ENCODE measurements around the gene WDFY2. TPM values are rescaled to one million over a fixed set of nuclear protein-coding genes. Genes with fewer than 3 reads are reported as not detected.

Gene WDFY2
- total RNA-seq, 1 experiment from 2014 or later, result 26.4 TPM

GRCh38 chr13:51742611-51743010 lies 158.3 kb downstream of the WDFY2 start:
- H2AFZ ChIP-seq (ENCODE audit: low read length), result no peak overlapping the region
- no peak overlapping the region for H4K5ac ChIP-seq (ENCODE audit: insufficient read length, low read depth, low read length)
- H3K23me2 ChIP-seq (ENCODE audit: insufficient read length, low read depth, low read length, poor library complexity, severe bottlenecking), result no peaks in the 10 kb centered on the region
- H3K4ac ChIP-seq (ENCODE audit: low read depth, low read length), result no peak overlapping the region
- no peaks in the 10 kb centered on the region for H3K27me3 ChIP-seq (ENCODE audit: insufficient read depth, low read length)
- no peak overlapping the region for H4K91ac ChIP-seq (ENCODE audit: insufficient read length, low read depth, low read length)
- no peak overlapping the region for H3K9ac ChIP-seq (ENCODE audit: extremely low read depth, insufficient read length, low read length)
- no peak for TF ChIP-seq CTCF (conservative IDR thresholded peaks at IDR 0.05)
- H3K79me2 ChIP-seq (ENCODE audit: insufficient read depth, low read length), result no peaks in the 10 kb centered on the region
- Mint-ChIP-seq H3K27ac (no peak overlapping the region), H3K4me1 (no peaks in the 10 kb centered on the region), H3K36me3 (ENCODE audit: insufficient read depth in 1 of 3, low read depth in 3 of 3) (peaks cover 23 to 52% (median 43%) of the 10 kb centered on the region in 3 experiments), H3K4me3 (no peak overlapping the region), H3K27me3 (ENCODE audit: low read depth) (no peaks in the 10 kb centered on the region), H3K9me3 (peaks cover 5 to 6% of the 10 kb centered on the region in 2 experiments; a peak in 3 of 5 replicates)
- H2BK5ac ChIP-seq (ENCODE audit: insufficient read length, low read length), result no peak overlapping the region
- H3K18ac ChIP-seq (ENCODE audit: insufficient read length, low read depth, low read length), result no peak overlapping the region
- H4K20me1 ChIP-seq (ENCODE audit: control insufficient read depth, insufficient read depth, insufficient read length), result no peaks in the 10 kb centered on the region
- no peaks in the 10 kb centered on the region for H3K79me1 ChIP-seq (ENCODE audit: insufficient read depth, low read depth, low read length, poor library complexity, severe bottlenecking)
- no peak overlapping the region for H2BK20ac ChIP-seq (ENCODE audit: low read depth, low read length, poor library complexity, severe bottlenecking)
- no peak overlapping the region for H3K14ac ChIP-seq (ENCODE audit: insufficient read depth, low read length)
- H3K27ac ChIP-seq (ENCODE audit: insufficient read length, low read depth, low read length), result no peak overlapping the region
- H2BK120ac ChIP-seq (ENCODE audit: low read depth, low read length, poor library complexity, severe bottlenecking), result no peak overlapping the region
- no peak overlapping the region for H3T11ph ChIP-seq (ENCODE audit: low read length)
- H3K9me3 ChIP-seq (ENCODE audit: control insufficient read depth, low read depth, low read length), result no peaks in the 10 kb centered on the region
- no peak overlapping the region for H3K23ac ChIP-seq (ENCODE audit: insufficient read length, low read depth, low read length)
- no peaks in the 10 kb centered on the region for H3K4me1 ChIP-seq (ENCODE audit: insufficient read depth, low read length)
- no peak overlapping the region for H2BK12ac ChIP-seq (ENCODE audit: insufficient read length, low read depth, low read length)
- no peak overlapping the region for H4K8ac ChIP-seq (replicated peaks; ENCODE audit: insufficient read length, low read depth, low read length)
- 100% methylated on average over 2 of the region's 2 CpGs for WGBS (ENCODE audit: extremely low coverage, insufficient read length, low lambda C conversion rate)
- H2AK5ac ChIP-seq (ENCODE audit: insufficient read length, low read length), result no peak overlapping the region
- H3K56ac ChIP-seq (ENCODE audit: insufficient read length, low read depth, low read length), result no peak overlapping the region
- no peak overlapping the region for H3K4me2 ChIP-seq (ENCODE audit: insufficient read depth, insufficient read length, low read length)
- no peak for DNase-seq
- H2BK15ac ChIP-seq (ENCODE audit: low read depth, low read length), result no peak overlapping the region
